SK-N-SH treated with all-trans-retinoic acid at 6 μM for 48 hours (cell line): Measurements from ENCODE around the gene ARID5A.

ENCODE experiments used
- CSDC2 ChIP-seq: fragments of 250-450 bp; sonication (Bioruptor Pico); IDR thresholded peaks from 2 replicates; pipeline ENCODE4 v1.5.0; 2020; ENCODE audit warnings: mild to moderate bottlenecking, moderate library complexity
- PPARA ChIP-seq: fragments of 250-450 bp; sonication (Bioruptor Pico); IDR thresholded peaks from 2 replicates; pipeline ENCODE4 v1.5.0; 2020; ENCODE audit warnings: mild to moderate bottlenecking, borderline replicate concordance
- TF ChIP-seq, protein P1 (sequence below): fragments of 250-450 bp; sonication (Bioruptor Pico); IDR thresholded peaks from 2 replicates; pipeline ENCODE4 v1.8.0; 2020; ENCODE audit warnings: mild to moderate bottlenecking, moderate library complexity, borderline replicate concordance
- TF ChIP-seq, protein P2 (sequence below): fragments of 250-450 bp; sonication (Bioruptor Pico); IDR thresholded peaks from 2 replicates; pipeline ENCODE4 v1.5.0; 2020; ENCODE audit warnings: mild to moderate bottlenecking, moderate library complexity

DNA sequence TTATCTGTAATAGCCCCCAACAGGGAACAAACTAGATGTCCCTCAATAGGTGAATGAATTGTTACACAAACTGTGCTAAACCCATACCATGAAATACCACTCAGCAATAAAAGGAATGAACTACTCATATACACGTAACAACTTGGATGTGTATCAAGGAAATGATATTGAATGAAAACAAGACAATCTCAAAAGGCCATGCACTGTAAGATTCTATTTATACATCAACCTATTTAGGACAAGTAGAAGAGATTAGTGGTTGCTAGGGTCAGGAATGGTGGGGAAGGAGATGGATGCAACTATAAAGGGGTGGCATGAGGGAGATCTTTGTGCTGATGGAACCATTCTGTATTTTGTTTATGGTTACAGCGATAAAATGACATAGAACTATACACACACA lies 54.5 kb downstream of the ARID5A start:
- TF ChIP-seq, protein P1, sequence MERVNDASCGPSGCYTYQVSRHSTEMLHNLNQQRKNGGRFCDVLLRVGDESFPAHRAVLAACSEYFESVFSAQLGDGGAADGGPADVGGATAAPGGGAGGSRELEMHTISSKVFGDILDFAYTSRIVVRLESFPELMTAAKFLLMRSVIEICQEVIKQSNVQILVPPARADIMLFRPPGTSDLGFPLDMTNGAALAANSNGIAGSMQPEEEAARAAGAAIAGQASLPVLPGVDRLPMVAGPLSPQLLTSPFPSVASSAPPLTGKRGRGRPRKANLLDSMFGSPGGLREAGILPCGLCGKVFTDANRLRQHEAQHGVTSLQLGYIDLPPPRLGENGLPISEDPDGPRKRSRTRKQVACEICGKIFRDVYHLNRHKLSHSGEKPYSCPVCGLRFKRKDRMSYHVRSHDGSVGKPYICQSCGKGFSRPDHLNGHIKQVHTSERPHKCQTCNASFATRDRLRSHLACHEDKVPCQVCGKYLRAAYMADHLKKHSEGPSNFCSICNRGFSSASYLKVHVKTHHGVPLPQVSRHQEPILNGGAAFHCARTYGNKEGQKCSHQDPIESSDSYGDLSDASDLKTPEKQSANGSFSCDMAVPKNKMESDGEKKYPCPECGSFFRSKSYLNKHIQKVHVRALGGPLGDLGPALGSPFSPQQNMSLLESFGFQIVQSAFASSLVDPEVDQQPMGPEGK (CRISPR knock-in tag) = no peak
- TF ChIP-seq, protein P2, sequence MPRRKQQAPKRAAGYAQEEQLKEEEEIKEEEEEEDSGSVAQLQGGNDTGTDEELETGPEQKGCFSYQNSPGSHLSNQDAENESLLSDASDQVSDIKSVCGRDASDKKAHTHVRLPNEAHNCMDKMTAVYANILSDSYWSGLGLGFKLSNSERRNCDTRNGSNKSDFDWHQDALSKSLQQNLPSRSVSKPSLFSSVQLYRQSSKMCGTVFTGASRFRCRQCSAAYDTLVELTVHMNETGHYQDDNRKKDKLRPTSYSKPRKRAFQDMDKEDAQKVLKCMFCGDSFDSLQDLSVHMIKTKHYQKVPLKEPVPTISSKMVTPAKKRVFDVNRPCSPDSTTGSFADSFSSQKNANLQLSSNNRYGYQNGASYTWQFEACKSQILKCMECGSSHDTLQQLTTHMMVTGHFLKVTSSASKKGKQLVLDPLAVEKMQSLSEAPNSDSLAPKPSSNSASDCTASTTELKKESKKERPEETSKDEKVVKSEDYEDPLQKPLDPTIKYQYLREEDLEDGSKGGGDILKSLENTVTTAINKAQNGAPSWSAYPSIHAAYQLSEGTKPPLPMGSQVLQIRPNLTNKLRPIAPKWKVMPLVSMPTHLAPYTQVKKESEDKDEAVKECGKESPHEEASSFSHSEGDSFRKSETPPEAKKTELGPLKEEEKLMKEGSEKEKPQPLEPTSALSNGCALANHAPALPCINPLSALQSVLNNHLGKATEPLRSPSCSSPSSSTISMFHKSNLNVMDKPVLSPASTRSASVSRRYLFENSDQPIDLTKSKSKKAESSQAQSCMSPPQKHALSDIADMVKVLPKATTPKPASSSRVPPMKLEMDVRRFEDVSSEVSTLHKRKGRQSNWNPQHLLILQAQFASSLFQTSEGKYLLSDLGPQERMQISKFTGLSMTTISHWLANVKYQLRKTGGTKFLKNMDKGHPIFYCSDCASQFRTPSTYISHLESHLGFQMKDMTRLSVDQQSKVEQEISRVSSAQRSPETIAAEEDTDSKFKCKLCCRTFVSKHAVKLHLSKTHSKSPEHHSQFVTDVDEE = no peak
- TF ChIP-seq CSDC2 (no peak), PPARA (CRISPR knock-in tag) (no peak)
